Adipose tissue (tissue), 3 donors: ENCODE results near the gene CNTNAP2. TPM values are rescaled to one million over a fixed set of nuclear protein-coding genes. Genes with fewer than 3 reads are reported as not detected.
"Not testable (repeated sequence)": the region's sequence is repeated elsewhere in the genome, so short reads cannot be mapped to it uniquely, and the experiment has no call there.

Source experiments
- H3K27ac ChIP-seq: one replicate; pipeline ENCODE4 v1.5.1; 2013; ENCODE audit warnings: low read depth, low read length
- WGBS, 3 donors: extraction: QIAGEN DNeasy Blood & Tissue Kit; methylation state at CpG; one replicate each; pipeline ENCODE4 v1.1.7; 2013; 5-methylcytosine and 5-hydroxymethylcytosine counted together
- polyA plus RNA-seq, 3 donors: library from polyadenylated mRNA; stranded (reverse); fragments of 200-250 nt; gene quantifications; one replicate each; pipeline ENCODE4 v1.2.3, GENCODE V29; 2013
- donor health status: healthy with polysubstance abuse.
- donor health status: Bipolar disorder and iron deficiency.
- donor health status: healthy.

CNTNAP2 gene
- polyA plus RNA-seq, 3 donors, result under 0.01 to 0.03 (median 0.01) TPM

DNA sequence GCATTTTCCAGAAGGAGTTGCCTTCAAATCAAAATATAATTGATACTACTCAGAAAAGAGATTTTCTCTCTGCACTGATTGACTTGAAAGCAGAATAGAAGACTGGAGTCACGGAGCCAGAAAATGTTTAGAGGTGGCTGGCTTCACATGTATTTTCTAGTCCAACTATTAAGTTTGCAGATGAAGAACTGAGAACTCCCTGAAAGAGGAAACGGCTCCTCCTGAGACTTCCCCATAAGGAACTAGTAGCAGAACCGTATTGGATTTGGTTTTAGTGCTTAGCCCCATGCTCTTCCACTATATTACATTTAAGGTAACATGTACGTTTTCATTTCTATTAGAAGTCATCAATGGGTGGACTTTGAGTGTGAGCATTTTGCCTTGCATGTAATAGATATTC, 946.3 kb downstream of the CNTNAP2 start:
- WGBS, 3 donors, result 67 to 83% (median 71%) methylated on average over 4 of the region's 4 CpGs
- no peak overlapping the region for H3K27ac ChIP-seq

DNA sequence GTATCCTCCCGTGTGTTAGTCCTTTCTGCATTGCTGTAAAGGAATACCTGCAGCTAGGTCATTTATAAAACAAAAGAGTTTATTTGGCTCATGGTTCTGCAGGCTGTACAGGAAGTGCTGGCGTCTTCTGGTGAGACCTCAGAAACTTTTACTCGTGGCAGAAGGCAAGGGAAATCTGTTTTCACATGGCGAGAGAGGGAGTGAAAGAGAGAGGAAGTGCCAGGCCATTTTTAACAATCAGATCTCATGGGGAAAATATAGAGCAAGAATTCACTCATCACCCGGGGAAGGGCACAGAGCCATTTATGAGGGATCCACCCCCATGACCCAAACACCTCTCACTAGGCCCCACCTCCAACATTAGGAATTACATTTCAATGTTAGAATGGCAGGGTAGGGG, 952.2 kb downstream of the CNTNAP2 start:
- H3K27ac ChIP-seq, result no peak overlapping the region
- 50 to 82% (median 57%) methylated on average over 5 of the region's 5 CpGs for WGBS, 3 donors

DNA sequence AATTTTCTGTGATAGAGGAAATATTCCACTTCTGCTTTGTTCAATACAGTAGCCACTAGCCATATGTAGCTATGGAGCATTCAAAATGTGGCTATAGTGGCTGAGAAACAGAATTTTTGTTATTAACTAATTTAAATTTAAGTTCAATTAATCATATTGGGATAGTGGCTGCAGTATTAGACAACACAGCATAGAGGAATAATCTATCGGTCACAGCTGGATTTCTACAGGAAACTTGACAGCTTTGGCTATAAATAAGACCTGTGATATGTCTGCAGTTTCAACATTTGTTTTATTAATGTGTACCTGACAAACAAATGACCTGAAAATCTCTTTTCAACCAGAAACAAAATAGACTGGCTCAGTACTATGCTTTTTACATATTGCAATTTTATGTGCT, 953.2 kb downstream of the CNTNAP2 start:
- WGBS, 3 donors, result 32 to 62% (median 58%) methylated on average over 1 of the region's 1 CpG

DNA sequence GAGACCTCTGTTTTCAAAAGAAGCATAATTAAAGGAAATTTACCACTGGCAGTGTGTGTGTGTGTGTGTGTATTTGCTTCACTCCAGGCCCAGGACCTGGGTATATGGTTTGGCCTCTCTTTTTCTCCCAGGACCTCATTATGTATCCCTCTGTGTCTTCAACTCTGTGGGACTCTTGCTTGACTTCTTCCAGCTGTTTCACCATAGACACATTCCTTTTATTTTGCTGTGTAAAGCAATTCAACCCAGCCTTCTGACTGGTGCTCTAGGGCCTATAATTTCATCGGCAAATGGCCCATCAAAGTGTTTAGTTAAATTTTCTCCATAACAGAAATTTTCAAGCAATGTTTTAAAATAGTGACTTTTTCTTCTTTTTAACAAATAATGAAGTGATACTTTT, 954.3 kb downstream of the CNTNAP2 start:
- no peak overlapping the region for H3K27ac ChIP-seq
- 70 to 92% (median 71%) methylated on average over 1 of the region's 1 CpG for WGBS, 3 donors

More for the DNA sequence above, 953.2 kb downstream of the CNTNAP2 start:
- H3K27ac ChIP-seq, result no peak overlapping the region

DNA sequence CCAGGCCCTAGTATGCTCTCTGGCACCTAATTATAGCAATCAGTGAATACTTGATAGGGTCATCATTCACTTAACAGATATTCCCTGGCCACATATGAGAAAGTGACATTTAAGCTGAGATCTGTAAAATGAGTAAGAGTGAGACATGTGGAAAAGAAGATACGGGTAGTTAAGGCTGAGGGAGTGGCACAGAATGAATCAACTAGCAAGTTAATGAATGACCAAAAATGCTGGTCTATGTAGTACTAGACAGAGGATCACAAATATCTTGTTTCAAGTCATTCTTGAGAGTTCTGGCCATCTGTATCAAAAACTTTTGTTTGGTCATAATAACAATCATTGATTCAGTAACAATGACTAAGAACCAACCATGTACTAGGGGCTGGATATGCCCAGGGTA, 954.9 kb downstream of the CNTNAP2 start:
- H3K27ac ChIP-seq, result no peak overlapping the region
- WGBS, 3 donors, result 81 to 88% (median 83%) methylated on average over 1 of the region's 1 CpG

DNA sequence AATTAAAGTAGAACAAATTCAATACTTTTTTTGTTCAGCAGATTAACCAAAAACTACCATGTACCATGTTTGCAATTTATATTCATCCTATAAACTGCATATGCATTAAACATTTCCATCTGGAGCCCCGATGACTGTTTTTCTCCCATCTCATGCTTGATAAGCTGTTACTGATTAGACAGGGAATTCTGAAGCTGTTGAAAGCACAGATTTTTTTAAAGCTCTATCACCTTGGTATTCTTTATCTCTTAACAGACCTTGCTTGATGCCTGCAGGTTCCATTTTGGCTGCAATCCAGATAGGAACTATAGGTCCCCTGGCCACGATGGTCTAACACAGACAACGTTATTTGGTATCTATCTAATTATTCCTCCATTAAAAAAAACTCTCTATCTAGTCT, 961.7 kb downstream of the CNTNAP2 start:
- 27 to 81% (median 81%) methylated on average over 3 of the region's 3 CpGs for WGBS, 3 donors
- no peak overlapping the region for H3K27ac ChIP-seq

DNA sequence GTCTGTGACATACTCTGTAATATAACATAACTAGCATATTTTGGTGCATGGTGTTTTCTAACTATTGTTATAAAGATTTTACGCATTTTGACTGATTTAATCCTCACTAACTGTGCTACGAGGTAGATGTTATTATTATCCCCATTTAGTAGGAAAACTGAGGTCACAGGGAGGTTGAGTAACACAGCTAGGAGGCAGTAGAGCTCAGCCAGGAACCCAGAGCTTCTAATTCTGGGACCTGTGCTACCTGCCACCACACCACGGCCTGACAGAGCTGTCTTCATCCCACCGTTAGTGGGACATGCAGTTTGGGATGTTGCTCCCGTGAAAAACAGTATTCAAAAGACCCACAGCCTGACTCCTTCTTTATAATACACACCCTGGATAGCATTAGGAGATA, 962.5 kb downstream of the CNTNAP2 start:
- WGBS, 3 donors, result 80 to 90% (median 88%) methylated on average over 5 of the region's 5 CpGs
- H3K27ac ChIP-seq, result no peak overlapping the region

DNA sequence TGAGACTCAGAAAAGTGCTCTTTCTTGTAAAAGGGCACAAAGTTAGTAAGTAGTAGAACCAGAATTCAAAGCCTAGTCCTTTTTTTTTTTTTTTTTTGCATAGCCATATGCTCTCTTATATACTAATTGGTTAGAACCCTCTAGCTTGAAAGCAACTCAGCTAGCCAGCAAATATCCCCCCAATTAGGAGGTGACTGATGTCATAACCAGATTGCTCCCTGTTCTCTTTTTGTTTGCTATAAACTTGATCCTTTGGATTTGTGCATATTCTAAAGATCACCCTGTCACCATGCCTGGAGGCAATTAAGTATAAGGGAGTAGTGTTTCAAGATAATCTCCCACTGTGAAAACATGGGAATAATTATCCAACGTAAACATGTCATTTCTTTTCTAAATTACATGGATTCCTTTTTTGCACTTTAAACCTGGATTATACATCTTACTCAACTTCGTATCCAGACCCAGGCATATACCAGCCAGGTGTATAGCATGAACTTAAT, 963.4 kb downstream of the CNTNAP2 start:
- no peak overlapping the region for H3K27ac ChIP-seq
- 84 to 89% (median 86%) methylated on average over 2 of the region's 2 CpGs for WGBS, 3 donors

DNA sequence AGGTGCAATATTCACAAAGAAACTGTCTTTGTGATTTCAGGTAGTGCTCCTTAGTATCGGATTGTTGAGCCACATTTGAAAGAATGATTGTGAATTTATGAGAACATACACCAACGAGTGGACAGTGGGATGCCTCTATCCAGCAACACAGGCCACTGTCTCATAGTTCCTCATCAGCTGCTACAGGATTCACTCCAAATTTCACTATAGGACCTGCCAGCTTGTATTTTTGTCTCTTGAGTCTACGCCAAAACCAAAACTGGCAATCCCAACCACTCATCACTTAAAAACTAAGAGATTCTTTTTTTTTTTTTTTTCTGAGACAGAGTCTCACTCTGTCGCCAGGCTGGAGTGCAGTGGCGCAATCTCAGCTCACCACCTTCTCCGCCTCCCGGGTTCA, 964.5 kb downstream of the CNTNAP2 start:
- 91 to 96% (median 93%) methylated on average over 7 of the region's 7 CpGs for WGBS, 3 donors
- H3K27ac ChIP-seq, result no peak overlapping the region

DNA sequence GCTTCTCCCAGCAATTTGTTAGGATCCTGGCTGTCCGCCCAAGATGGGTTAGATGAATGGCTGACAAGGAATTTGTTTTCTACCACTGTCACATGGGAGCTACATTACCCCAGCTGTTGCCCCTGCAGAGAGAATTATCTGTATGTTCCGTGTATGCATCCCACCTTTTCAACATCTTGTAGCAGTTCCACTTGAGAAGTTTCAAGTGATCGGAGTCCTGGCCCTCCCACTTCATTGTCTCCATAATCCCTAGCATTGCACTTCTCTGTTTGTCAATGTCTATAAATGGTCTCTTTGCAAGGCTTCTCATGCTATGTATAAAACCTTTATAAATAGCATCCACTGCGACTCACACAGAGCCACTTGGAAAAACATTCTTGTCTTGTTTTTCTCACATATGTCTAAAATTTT, 972.5 kb downstream of the CNTNAP2 start:
- WGBS, 3 donors, result 74 to 81% (median 78%) methylated on average over 4 of the region's 4 CpGs
- no peak overlapping the region for H3K27ac ChIP-seq

DNA sequence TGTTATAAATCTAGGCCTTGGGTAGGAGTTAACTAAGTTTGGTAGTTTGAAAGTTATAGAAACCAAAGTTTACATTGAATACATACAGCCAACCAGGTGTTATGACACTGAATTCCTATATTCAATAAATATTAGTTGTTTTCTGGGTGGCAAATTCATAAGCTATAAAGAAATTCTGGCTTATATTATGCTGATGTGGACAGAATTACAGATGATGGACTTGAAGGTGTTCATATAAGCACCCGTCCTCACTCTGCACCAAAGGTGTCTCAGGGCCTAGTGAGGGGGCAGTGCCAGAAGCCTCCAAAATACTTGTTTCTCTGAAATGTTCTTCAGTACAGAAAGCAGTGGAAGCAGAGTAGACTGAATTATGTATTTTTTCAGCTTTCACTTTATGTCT, 973.0 kb downstream of the CNTNAP2 start:
- H3K27ac ChIP-seq, result no peak overlapping the region
- WGBS, 3 donors, result 79 to 92% (median 84%) methylated on average over 1 of the region's 1 CpG

DNA sequence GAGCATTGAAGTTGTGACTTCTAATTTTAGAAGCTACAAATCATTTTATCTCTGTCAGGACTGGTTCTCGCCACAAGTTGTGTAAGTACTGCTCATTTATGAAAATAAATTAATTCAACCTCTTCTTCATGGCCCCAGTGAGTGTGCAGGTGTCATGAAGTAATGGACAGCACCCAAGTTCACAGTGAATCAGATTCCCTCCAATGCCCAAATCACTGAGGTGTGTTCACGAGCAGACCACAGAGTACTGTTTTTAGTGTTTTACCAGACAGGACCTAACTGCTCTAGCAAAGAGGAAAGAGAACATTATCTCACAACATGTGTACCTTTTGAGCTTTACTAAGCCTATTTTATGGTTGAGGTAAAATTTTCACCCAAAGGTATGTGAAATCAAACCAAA, 980.0 kb downstream of the CNTNAP2 start:
- WGBS, 3 donors, result 76 to 80% (median 79%) methylated on average over 2 of the region's 2 CpGs
- no peak overlapping the region for H3K27ac ChIP-seq

DNA sequence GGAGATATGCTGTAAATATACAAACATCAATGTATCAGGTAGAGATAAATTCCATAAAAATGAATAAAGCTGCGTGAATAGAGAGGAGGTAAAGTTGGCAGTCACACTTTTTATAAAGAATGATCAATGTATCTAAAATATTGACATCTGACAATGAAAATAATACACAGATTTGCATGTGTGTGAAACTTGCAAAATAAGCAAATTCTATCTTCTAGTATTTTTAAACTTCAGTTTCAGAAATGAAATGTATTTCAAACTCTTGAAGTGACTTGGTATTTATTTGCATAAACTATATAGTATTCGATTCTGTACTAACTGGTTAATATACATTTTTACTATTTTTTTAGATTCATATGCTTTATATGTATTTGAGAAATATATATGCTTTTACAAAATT, 986.6 kb downstream of the CNTNAP2 start:
- WGBS, 3 donors, result 63 to 70% (median 67%) methylated on average over 2 of the region's 2 CpGs
- H3K27ac ChIP-seq, result no peak overlapping the region

DNA sequence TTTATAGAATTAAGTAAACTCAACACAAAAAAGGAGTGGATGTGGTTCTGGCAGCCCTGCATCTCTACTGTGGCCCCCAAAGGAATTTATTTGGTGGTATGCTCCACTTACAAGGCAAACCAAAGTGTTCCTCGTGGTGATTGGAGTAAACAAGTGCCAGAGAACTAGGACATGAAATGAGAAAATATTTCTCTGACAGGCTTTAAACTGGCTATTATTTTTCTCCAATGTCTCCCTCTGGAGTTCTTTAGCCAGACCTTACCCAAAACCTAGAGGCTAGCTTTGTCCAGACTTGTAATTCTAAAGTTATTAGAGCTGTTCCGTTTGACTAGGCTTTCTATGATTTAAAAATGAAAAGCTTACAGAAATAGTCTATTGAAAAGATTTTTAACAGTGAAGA, 990.1 kb downstream of the CNTNAP2 start:
- no peak overlapping the region for H3K27ac ChIP-seq
- WGBS, 3 donors, result 35 to 44% (median 37%) methylated on average over 2 of the region's 2 CpGs

DNA sequence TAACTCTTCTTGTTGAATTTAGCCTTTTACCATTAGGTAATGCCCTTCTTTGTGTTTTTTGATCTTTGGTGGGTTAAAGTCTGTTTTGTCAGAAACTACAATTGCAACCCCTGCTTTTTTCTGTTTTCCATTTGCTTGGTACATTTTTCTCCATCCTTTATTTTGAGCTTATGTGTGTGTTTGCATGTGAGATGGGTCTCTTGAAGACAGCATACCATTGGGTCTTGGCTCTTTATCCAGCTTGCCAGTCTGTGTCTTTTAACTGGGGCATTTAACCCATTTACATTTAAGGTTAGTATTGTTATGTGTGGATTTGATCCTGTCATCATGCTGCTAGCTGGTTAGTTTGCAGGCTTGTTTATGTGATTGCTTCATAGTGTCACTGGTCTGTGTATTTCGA, 997.9 kb downstream of the CNTNAP2 start:
- H3K27ac ChIP-seq, result not testable (repeated sequence)
- WGBS, 3 donors, result 79 to 97% (median 90%) methylated on average over 1 of the region's 1 CpG

DNA sequence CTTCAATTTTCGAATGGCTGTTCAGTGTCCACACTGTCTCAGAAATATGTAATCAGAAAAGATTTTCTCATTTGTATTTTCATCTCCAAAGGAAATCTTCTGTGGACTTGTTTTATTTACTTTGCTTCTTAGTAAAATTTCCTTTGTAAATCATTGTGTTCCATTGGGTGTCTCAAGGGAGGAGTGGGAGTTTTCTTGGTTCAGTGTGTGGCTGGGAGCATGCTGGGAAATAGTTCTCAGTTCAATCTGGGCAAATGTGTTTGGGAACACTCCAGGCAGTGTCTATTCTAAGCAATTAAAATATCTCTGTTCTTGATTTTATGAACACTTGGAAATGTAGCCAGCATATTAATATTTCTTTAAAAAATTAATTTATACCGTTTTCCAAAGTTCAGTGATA, 1019.8 kb downstream of the CNTNAP2 start:
- 46 to 80% (median 49%) methylated on average over 2 of the region's 2 CpGs for WGBS, 3 donors
- no peak overlapping the region for H3K27ac ChIP-seq

DNA sequence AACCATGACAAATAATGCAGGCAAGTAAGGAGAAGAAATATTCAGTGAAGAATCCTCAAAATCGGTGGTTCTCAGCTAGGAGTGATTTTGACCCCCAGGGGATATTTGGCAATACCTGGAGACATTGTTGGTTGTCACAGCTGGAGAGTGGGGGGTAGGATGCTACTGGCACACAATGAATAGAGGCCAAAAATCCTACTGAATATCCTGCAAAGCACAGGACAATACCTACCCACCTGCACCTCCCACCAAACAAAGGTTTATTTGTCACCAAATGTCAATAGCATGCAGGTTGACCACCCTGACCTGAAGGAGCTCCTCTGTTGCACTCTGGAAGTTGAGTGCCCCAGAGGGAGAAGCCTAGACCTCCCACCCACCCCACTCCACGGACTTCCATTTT, 1028.6 kb downstream of the CNTNAP2 start:
- H3K27ac ChIP-seq, result no peak overlapping the region
- WGBS, 3 donors, result 25 to 69% (median 53%) methylated on average over 2 of the region's 2 CpGs

DNA sequence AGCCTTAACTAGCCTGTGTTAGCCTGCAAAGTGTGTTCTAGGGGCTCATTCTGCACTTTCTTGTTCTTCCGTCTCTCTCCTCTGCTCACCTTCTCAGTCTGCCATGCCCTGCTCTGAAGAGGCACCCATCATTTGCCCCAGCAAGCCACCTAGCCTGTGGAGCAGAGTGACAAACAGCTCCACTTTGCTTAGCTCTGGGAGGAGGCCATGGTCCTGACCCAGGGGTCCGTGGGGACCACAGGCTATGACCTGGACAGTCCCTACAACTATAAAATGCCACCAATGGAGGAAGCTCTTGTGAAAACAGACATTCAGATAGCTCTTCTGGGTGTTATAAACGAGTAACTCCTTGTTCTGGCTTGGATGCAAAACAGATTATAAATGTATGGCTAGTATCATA, 1029.6 kb downstream of the CNTNAP2 start:
- 71 to 77% (median 75%) methylated on average over 3 of the region's 3 CpGs for WGBS, 3 donors

DNA sequence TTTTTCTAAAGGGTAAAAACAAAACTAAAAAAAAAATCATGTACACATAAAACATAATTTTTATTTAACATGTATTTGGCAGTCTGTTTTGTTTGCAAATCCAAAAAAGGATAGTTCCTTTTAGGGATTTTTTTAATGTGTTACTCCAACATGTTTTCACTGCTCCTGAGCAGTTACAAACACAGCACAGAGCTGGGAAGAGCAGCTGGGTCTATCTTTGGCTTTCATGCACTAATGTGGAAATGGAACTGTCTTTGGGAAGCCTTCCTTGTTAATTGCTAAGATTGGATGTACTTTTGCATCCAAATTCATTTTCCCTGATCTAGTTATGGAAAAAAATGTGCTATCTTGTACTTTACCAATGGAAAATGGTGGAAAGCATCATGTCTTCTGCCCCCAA, 1035.1 kb downstream of the CNTNAP2 start:
- no peak overlapping the region for H3K27ac ChIP-seq

More for the DNA sequence above, 1029.6 kb downstream of the CNTNAP2 start:
- H3K27ac ChIP-seq, result no peak overlapping the region

DNA sequence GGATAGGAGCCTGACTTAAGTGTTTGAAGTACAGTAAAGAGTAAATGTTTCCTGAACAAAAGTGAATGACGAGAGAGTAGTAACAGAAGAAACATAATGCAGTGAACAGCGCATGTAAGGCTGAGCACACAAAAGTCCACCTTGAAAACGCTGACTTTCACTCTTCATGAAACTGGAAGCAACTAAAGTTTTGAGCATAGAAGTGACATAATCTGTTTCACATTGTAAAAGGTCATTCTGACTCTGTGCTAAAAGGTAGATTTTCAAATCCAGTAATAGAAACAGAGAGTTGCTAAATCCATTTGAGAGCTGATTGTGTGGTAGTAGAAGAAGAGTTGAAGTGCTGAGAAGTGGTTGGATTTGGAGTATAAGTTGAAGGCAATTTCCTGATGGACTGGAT, 1037.0 kb downstream of the CNTNAP2 start:
- 84 to 90% (median 89%) methylated on average over 3 of the region's 3 CpGs for WGBS, 3 donors
- no peak overlapping the region for H3K27ac ChIP-seq

DNA sequence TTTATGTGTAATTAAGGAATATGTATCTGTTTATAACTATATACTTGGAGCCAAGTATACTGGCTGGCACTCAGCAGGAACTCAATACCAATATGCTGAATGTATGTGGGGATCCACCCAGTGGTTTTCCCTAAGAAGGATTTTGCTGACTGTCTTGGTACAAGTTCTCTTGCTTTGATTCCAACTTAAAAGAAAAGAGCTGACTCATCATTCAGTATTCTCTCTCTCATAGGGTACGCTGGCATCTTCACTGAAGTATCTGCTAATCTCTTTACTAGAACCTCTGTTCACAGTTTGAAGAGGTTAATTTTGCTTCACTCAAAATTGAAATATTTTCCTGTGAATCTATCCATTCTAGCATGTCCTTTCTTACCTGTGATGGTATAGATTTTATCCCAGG, 1044.8 kb downstream of the CNTNAP2 start:
- WGBS, 3 donors, result 90 to 97% (median 92%) methylated on average over 1 of the region's 1 CpG
- H3K27ac ChIP-seq, result no peak overlapping the region
